ENCODE data around the gene DLX6.

DNA sequence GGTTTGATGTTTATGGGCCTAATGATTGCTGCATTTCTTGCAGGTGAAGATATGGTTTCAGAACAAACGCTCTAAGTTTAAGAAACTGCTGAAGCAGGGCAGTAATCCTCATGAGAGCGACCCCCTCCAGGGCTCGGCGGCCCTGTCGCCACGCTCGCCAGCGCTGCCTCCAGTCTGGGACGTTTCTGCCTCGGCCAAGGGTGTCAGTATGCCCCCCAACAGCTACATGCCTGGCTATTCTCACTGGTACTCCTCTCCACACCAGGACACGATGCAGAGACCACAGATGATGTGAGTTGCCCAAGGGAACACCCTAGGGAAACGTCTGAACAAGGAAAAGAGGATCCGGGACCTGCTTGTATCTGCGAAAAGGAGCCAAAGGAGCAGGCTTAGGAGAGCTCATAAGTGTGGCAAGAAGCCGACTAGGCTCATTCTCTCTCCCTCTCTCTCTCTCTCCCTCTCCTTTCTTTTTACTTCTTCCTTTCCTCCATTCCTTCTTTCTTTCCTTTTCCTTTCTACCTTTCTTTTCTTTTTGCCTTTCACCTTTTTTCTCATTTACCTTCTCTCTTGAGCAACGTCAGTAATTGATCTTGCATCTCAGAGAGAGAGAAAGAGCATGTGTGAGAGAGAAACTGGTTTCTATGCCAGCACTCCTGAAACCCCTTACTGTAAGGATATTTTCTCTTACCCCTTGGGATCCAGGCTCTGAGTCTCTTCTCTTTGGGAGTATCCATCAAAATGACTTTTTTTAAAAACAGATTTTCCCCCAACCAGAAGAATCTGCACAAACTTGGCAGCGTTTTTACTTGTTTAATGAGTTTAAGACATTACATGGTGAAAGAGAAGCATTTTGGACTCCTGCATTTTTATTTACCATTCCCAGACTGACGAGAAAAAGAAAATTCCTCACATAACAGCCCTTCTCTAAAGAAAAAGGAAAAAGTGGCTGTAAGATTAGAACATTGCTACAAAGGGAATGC is 4.7 kb downstream of the DLX6 start:
- TF ChIP-seq, protein P1, sequence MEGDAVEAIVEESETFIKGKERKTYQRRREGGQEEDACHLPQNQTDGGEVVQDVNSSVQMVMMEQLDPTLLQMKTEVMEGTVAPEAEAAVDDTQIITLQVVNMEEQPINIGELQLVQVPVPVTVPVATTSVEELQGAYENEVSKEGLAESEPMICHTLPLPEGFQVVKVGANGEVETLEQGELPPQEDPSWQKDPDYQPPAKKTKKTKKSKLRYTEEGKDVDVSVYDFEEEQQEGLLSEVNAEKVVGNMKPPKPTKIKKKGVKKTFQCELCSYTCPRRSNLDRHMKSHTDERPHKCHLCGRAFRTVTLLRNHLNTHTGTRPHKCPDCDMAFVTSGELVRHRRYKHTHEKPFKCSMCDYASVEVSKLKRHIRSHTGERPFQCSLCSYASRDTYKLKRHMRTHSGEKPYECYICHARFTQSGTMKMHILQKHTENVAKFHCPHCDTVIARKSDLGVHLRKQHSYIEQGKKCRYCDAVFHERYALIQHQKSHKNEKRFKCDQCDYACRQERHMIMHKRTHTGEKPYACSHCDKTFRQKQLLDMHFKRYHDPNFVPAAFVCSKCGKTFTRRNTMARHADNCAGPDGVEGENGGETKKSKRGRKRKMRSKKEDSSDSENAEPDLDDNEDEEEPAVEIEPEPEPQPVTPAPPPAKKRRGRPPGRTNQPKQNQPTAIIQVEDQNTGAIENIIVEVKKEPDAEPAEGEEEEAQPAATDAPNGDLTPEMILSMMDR (IDR thresholded peaks at IDR 0.05; ENCODE audit: low read depth, low read length, poor library complexity, severe bottlenecking) = no peak
- TF ChIP-seq EZH2phosphoT487 (IDR thresholded peaks at IDR 0.05; ENCODE audit: borderline replicate concordance, low read length) = no peak
